ENCODE measurements around the gene CFL1.

Gene CFL1

DNA sequence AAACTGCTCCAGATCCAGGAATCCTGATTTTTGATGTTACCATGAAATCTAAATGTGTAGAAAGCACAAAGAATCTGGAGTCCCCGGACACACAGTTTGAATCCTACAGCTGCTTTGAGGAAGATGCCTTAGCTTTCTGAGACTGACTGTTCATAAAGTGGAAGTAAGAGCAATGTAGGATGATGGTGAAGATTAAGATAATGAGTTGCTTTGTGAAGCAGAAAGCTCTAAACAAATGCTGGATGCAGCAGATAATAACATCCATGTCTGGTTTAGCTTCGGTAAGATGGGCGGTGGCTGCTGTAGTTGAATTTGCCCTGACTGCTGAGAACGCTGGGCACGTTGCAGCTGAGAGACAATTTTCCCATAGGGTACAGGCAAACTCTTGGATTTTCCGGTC, 51.0 kb downstream of the CFL1 start:
- H3K79me2 ChIP-seq (ENCODE audit: insufficient read depth, low read length) = no peaks in the 10 kb centered on the region
- no peak for TF ChIP-seq EZH2phosphoT487 (IDR thresholded peaks at IDR 0.05; ENCODE audit: borderline replicate concordance)
- TF ChIP-seq, protein P1, sequence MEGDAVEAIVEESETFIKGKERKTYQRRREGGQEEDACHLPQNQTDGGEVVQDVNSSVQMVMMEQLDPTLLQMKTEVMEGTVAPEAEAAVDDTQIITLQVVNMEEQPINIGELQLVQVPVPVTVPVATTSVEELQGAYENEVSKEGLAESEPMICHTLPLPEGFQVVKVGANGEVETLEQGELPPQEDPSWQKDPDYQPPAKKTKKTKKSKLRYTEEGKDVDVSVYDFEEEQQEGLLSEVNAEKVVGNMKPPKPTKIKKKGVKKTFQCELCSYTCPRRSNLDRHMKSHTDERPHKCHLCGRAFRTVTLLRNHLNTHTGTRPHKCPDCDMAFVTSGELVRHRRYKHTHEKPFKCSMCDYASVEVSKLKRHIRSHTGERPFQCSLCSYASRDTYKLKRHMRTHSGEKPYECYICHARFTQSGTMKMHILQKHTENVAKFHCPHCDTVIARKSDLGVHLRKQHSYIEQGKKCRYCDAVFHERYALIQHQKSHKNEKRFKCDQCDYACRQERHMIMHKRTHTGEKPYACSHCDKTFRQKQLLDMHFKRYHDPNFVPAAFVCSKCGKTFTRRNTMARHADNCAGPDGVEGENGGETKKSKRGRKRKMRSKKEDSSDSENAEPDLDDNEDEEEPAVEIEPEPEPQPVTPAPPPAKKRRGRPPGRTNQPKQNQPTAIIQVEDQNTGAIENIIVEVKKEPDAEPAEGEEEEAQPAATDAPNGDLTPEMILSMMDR (conservative IDR thresholded peaks at IDR 0.05; ENCODE audit: low read length) = no peak

More for the DNA sequence above, 51.0 kb downstream of the CFL1 start:
- Histone ChIP-seq H3K9me3 (ENCODE audit: insufficient read depth, low read depth, low read length) (no peaks in the 10 kb centered on the region), H3K4me3 (ENCODE audit: low read length, poor library complexity, severe bottlenecking) (no peak overlapping the region), H4K20me1 (ENCODE audit: insufficient read depth, low read length, poor library complexity, severe bottlenecking) (no peaks in the 10 kb centered on the region), H3K27me3 (ENCODE audit: insufficient read depth, low read length, poor library complexity, severe bottlenecking) (no peaks in the 10 kb centered on the region), H2AFZ (ENCODE audit: low read length) (no peak overlapping the region), H3K4me1 (ENCODE audit: insufficient read depth, low read length, poor library complexity, severe bottlenecking) (no peaks in the 10 kb centered on the region), H3F3A (ENCODE audit: low read depth) (no peaks in the 10 kb centered on the region), H3K9me2 (replicated peaks; ENCODE audit: low read depth, low read length) (no peaks in the 10 kb centered on the region), H3K4me2 (ENCODE audit: low read depth, low read length, poor library complexity, severe bottlenecking) (no peak overlapping the region), H3K9ac (ENCODE audit: low read depth, low read length, poor library complexity, severe bottlenecking) (no peak overlapping the region), H3K36me3 (ENCODE audit: insufficient read depth, low read length) (no peaks in the 10 kb centered on the region)
